Measurements from ENCODE around the gene OMP. TPM values are rescaled to one million over a fixed set of nuclear protein-coding genes. Genes with fewer than 3 reads are reported as not detected.
"Not testable (repeated sequence)": the region's sequence is repeated elsewhere in the genome, so short reads cannot be mapped to it uniquely, and the experiment has no call there.

OMP gene
- total RNA-seq, 1 donor from 2014 or later = not detected

DNA sequence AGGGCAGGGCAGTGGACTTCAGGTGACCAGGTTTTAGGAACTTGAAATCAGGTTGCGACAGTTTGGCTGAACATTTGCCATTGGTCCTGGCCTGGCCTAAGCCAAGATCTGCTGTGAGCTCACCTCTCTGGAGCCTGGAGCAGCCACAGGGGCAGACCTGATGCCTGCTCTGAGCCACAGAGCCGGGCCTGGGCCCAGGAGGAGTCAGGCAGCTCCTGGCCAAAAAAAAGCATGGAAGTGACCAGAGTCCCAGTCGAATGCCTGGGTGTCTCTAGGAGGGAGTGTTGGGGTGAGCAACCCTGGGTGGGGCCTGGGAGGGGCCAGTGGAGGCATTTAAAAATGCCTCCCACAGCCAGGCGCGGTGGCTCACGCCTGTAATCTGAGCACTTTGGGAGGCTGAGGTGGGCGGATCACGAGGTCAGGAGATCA lies 6.0 kb upstream of the OMP start:
- no peak overlapping the region for H3K27ac Mint-ChIP-seq (ENCODE audit: unreplicated experiment)
- DNase-seq (ENCODE audit: extremely low spot score, unreplicated experiment) = no peak
- H3K4me3 Mint-ChIP-seq (ENCODE audit: unreplicated experiment) = no peak overlapping the region
- TF ChIP-seq, protein P1, sequence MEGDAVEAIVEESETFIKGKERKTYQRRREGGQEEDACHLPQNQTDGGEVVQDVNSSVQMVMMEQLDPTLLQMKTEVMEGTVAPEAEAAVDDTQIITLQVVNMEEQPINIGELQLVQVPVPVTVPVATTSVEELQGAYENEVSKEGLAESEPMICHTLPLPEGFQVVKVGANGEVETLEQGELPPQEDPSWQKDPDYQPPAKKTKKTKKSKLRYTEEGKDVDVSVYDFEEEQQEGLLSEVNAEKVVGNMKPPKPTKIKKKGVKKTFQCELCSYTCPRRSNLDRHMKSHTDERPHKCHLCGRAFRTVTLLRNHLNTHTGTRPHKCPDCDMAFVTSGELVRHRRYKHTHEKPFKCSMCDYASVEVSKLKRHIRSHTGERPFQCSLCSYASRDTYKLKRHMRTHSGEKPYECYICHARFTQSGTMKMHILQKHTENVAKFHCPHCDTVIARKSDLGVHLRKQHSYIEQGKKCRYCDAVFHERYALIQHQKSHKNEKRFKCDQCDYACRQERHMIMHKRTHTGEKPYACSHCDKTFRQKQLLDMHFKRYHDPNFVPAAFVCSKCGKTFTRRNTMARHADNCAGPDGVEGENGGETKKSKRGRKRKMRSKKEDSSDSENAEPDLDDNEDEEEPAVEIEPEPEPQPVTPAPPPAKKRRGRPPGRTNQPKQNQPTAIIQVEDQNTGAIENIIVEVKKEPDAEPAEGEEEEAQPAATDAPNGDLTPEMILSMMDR (IDR thresholded peaks at IDR 0.05) = no peak
- H3K9me3 Mint-ChIP-seq (ENCODE audit: unreplicated experiment) = no peaks in the 10 kb centered on the region
- H3K27me3 Mint-ChIP-seq (ENCODE audit: unreplicated experiment) = no peaks in the 10 kb centered on the region
- no peaks in the 10 kb centered on the region for H3K4me1 Mint-ChIP-seq (ENCODE audit: unreplicated experiment)
- no peaks in the 10 kb centered on the region for H3K36me3 Mint-ChIP-seq (ENCODE audit: unreplicated experiment)

DNA sequence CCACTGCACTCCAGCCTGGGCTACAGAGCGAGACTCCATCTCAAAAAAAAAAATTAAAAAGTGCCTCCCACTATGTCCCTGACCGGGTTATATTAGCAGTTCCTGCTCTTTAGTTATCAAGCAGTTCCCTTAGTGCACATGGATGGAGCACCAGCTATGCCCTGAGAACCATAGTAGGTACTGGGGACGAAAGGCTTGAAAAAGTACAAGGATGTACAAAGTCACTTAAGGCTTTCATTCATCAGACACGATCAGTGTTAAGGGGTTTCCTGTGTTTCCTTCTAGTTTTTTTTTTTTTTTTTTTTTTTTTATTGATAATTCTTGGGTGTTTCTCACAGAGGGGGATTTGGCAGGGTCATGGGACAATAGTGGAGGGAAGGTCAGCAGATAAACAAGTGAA lies 5.5 kb upstream of the OMP start:
- not testable (repeated sequence) for H3K27me3 Mint-ChIP-seq (ENCODE audit: unreplicated experiment); DNase-seq (ENCODE audit: extremely low spot score, unreplicated experiment); H3K4me3 Mint-ChIP-seq (ENCODE audit: unreplicated experiment); H3K36me3 Mint-ChIP-seq (ENCODE audit: unreplicated experiment); H3K9me3 Mint-ChIP-seq (ENCODE audit: unreplicated experiment); H3K4me1 Mint-ChIP-seq (ENCODE audit: unreplicated experiment); H3K27ac Mint-ChIP-seq (ENCODE audit: unreplicated experiment)

DNA sequence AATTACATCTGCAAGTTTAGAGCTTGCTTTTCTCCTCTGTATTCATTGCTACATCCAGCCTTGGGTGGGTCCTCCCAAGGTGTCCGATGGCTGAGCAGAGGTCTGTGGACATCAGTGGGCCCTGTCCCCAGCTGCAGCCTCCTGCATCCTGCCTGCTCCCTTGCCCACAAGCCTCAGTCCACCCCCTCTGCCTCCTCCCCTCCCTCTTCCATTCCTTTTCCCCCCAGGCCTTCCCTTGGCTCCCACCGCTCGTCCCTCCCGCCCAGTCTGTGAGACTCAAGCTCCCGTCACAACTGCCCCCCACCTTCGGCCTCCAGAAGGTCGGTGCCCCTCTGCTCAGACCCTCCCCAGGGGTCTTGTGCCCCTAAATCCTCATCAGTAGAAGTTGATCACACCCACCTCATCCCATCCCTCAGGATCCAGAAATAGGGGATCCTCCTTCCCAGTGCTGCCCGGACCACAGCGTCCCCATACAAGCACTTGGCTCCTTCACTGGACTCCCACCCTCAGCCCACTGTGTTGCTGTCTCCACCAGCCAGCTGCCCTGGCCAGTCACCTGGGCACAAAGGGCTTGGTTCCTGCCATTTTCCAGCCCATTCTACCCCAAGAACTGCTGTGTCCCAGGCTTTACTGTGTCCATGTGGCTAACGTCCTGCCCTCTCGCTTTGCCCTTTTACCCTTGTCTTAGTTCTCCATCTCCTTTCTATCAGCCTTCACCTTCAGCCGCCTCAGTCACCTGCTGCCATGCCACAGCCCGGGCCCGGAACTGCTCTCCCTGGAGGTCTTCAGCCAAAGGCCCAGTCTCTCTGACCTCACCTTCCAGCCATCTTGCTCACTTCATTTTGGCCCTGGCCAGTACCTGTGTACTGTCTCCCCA lies 2.2 kb upstream of the OMP start:
- Mint-ChIP-seq H3K36me3 (ENCODE audit: unreplicated experiment) (peaks cover 3% of the 10 kb centered on the region), H3K27ac (ENCODE audit: unreplicated experiment) (no peak overlapping the region), H3K27me3 (ENCODE audit: unreplicated experiment) (no peaks in the 10 kb centered on the region), H3K4me3 (ENCODE audit: unreplicated experiment) (no peak overlapping the region), H3K4me1 (ENCODE audit: unreplicated experiment) (peaks cover 2% of the 10 kb centered on the region), H3K9me3 (ENCODE audit: unreplicated experiment) (no peaks in the 10 kb centered on the region)
- TF ChIP-seq, protein P1 (IDR thresholded peaks at IDR 0.05) = no peak
- no peak for DNase-seq (ENCODE audit: extremely low spot score, unreplicated experiment)

DNA sequence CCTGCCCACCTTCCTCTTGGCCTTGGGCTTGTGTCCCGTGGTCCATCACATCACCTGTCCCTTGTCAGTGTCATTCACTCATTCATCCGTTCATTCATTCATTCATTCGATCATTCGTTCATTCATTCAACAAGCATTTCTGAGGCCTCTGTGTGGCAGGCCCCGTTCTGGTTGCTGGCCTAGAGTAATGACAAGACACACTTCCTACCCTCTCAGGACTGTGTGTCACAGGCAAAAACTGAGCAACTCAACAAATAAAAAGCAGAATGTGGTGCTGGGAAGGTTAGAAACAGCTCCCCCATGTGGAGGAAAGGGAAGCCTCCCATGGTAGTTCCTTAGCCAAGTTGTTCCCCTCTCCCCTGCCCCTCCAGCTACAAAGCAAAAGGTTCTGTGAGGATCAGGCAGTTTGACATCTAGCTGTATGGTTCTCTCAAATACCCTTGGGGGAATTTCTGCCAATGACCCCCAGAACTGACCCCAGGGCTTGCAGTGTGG lies 1.6 kb upstream of the OMP start:
- peaks cover 3% of the 10 kb centered on the region for H3K36me3 Mint-ChIP-seq (ENCODE audit: unreplicated experiment)
- H3K27ac Mint-ChIP-seq (ENCODE audit: unreplicated experiment) = no peak overlapping the region
- no peaks in the 10 kb centered on the region for H3K27me3 Mint-ChIP-seq (ENCODE audit: unreplicated experiment)
- TF ChIP-seq, protein P1 (IDR thresholded peaks at IDR 0.05) = peak; percentile 54
- no peak overlapping the region for H3K4me3 Mint-ChIP-seq (ENCODE audit: unreplicated experiment)
- H3K4me1 Mint-ChIP-seq (ENCODE audit: unreplicated experiment) = peaks cover 2% of the 10 kb centered on the region
- no peaks in the 10 kb centered on the region for H3K9me3 Mint-ChIP-seq (ENCODE audit: unreplicated experiment)
- no peak for DNase-seq (ENCODE audit: extremely low spot score, unreplicated experiment)

DNA sequence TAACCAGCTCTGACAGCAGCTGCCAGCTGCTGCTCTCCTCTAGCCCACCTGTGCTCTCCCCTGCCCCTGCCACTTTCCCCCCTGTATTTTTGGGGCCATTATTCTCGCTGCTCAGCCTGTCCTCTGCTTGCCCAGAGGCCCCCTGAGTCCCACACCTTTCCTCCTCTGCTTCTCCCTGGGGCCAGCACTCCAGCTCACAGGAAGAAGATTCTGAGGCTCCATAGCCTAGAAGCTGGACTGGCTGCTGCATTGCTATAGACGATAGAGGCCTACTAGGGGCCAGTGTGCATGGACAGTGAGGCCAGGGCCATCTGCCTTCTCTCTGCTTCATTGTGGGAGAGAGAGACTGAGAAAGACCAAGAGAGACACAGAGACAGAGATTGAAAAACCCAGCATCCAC lies 679 bp downstream of the OMP start:
- peaks cover 18% of the 10 kb centered on the region for H3K4me1 Mint-ChIP-seq (ENCODE audit: unreplicated experiment)
- H3K4me3 Mint-ChIP-seq (ENCODE audit: unreplicated experiment) = no peak overlapping the region
- DNase-seq (ENCODE audit: extremely low spot score, unreplicated experiment) = no peak
- H3K27me3 Mint-ChIP-seq (ENCODE audit: unreplicated experiment) = no peaks in the 10 kb centered on the region
- H3K36me3 Mint-ChIP-seq (ENCODE audit: unreplicated experiment) = peaks cover 3% of the 10 kb centered on the region
- no peak overlapping the region for H3K27ac Mint-ChIP-seq (ENCODE audit: unreplicated experiment)
- TF ChIP-seq, protein P1 (IDR thresholded peaks at IDR 0.05) = no peak
- H3K9me3 Mint-ChIP-seq (ENCODE audit: unreplicated experiment) = no peaks in the 10 kb centered on the region
